Vagina (tissue), 2 donors: ENCODE data around the gene RNF5.

ENCODE experiments used
- POLR2AphosphoS5 ChIP-seq, 2 donors: sonication (generic); formaldehyde crosslinking; IDR thresholded peaks; one replicate each; pipeline ENCODE4 v1.9.0; 2017; ENCODE audit warnings: antibody characterized with exemption in 2 of 2, mild to moderate bottlenecking in 2 of 2, low read depth in 1 of 2; ENCODE audit not compliant: insufficient read depth in 1 of 2
- TF ChIP-seq, protein P1 (sequence below), 3 experiments: fragments of 450-650 bp in 2 of 3; fragments of 200-600 bp in 1 of 3; sonication (generic) in 1 of 3; IDR thresholded peaks; one replicate each; pipeline ENCODE4 v1.5.1; 2017 to 2019; ENCODE audit warnings: antibody characterized with exemption in 3 of 3, mild to moderate bottlenecking in 2 of 3, moderate library complexity in 2 of 3

GRCh38 chr6:32167154-32167760 lies 10.9 kb upstream of the RNF5 start:
- TF ChIP-seq, protein P1, sequence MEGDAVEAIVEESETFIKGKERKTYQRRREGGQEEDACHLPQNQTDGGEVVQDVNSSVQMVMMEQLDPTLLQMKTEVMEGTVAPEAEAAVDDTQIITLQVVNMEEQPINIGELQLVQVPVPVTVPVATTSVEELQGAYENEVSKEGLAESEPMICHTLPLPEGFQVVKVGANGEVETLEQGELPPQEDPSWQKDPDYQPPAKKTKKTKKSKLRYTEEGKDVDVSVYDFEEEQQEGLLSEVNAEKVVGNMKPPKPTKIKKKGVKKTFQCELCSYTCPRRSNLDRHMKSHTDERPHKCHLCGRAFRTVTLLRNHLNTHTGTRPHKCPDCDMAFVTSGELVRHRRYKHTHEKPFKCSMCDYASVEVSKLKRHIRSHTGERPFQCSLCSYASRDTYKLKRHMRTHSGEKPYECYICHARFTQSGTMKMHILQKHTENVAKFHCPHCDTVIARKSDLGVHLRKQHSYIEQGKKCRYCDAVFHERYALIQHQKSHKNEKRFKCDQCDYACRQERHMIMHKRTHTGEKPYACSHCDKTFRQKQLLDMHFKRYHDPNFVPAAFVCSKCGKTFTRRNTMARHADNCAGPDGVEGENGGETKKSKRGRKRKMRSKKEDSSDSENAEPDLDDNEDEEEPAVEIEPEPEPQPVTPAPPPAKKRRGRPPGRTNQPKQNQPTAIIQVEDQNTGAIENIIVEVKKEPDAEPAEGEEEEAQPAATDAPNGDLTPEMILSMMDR (IDR thresholded peaks at IDR 0.05): no peak
- TF ChIP-seq POLR2AphosphoS5 (IDR thresholded peaks at IDR 0.05; ENCODE audit: insufficient read depth in 1 of 2, low read depth in 1 of 2): no peak
